ENCODE measurements around the gene COA5.
"Not testable (repeated sequence)": the region's sequence is repeated elsewhere in the genome, so short reads cannot be mapped to it uniquely, and the experiment has no call there.

The COA5 gene

DNA sequence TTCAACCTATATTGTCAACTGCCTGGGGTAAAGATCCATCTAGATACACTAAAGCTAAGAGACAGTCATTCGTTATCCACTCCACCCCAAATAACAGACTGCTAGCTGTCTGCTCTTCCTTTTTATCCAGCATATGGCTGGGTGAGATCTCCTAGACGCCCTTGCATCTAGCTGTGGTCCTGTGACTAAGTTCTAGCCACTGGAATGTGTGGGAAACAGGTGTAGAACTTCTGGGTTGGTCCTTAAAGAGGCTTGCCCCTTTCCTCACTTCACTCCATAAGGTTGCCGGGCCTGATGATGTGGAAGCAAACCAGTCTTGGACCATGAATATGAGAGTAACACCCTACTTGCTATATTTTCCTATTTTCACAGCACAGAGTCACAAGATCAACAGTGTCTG lies 3.2 kb downstream of the COA5 start:
- DNase-seq: no peak

DNA sequence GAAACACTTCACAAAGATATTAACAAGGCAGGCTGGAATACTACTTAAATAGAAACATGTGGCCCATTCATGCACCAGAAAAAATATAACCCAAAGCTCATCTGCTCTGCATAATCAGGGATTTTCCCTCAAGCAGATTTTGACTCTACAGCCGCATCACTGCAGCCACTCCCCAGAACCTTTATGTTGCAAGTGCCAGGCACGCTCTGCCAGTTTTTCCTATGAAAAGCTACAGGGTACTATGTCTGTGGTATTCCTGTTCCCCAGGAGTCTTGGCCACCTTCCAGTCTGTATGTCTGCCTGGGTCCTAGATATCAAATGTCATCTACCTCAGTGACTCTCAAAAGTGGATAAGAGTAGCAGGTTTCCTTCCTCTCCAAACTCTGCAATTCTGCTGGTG lies 3.8 kb downstream of the COA5 start:
- DNase-seq: no peak

DNA sequence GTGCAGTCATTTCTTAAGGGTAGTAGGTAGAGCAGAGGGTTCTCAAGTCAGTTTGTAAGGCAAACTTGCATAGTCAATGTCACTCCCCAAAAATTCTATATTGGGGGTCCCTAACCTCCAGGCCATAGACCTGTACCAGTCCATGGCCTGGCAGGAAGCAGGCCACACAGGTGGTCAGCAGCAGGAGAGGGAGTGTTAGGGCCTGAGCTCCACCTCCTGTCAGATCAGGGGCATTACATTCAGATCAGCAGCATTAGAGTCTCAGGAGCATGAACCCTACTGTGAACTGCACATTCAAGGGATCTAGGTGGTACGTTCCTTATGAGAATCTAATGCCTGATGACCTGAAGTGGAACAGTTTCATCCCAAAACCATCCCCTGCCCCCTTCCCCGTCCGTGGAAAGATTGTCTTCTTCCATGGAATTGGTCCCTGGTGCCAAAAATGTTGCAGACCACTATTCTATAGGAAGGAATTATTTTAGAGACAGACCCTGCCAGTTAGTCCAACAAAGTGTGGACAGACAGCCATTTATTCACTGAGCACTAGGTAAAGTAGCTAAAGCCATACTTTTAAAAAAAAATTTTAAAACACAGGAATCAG lies 6.7 kb downstream of the COA5 start:
- DNase-seq: peak; percentile 31

DNA sequence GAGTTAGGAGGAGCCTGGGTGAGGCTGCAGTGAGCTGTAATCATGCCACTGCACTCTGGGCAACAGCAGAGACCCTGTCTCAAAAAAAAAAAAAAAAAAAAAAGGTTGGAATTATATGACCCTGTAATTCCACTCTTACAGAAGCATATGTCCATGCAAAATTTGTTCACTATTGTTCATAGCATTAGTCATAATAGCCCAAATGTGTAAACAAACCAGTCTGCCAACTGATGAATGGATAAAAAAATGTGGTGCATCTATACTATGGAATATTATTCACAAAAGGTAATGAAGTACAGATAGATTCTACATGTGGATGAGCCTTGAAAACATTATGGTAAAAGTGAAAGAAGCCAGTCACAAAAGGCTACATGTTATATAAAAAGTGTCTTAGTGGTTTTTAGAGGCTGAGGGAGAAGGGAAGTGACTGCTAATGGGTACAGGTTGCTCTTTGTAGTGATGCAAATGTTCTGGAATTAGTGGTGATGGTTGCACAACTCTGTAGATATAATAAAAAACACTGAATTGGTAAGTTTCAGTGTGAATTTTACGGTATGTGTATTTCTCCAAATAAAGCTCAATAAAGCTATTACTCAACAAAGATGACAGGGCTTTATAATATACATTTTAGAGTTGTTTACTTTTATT lies 9.4 kb downstream of the COA5 start:
- peak; percentile 24 for DNase-seq

DNA sequence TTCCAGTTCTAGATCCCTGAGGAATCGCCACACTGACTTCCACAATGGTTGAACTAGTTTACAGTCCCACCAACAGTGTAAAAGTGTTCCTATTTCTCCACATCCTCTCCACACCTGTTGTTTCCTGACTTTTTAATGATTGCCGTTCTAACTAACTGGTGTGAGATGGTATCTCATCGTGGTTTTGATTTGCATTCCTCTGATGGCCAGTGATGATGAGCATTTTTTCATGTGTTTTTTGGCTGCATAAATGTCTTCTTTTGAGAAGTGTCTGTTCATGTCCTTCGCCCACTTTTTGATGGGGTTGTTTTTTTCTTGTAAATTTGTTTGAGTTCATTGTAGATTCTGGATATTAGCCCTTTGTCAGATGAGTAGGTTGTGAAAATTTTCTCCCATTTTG lies 13.6 kb downstream of the COA5 start:
- DNase-seq: not testable (repeated sequence)

DNA sequence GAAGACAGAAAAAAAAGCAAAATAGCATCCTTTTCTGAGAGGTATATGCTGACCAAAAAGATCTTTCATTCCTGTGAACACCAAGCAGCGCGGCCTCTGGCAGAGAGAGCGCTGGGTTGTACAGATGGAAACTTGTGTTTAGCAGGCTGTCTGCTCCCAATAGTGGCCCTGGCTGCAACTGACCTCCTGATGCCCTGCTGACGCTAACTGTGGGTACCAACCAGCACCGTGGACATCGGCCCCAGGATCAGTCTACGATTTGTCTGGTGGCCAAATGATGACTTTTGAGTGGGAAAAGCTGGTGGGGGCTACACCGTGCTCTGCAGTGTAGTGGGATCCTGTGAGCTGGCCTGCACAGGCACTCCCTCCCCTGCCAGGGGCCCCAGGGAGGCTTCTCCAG lies 15.7 kb downstream of the COA5 start:
- DNase-seq: no peak

DNA sequence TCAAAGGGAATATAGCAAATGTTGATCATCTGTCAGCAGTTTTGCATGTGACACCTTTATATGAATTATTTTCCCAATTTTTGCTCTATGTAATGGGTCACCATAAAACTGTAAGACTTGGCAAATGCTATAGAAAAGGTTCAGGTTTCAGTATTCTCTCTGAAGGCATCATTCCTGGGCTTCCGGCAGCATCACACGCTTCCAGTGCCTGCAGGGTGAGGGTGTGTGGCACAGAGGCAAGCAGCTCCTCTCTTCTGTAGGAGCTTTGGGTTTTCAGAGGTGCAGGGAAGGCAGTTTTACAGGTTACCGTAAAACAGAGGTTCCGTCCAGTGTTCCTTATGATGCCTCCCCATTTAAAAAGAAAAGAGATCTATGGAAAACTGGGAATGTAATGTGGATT lies 18.8 kb downstream of the COA5 start:
- DNase-seq: no peak

DNA sequence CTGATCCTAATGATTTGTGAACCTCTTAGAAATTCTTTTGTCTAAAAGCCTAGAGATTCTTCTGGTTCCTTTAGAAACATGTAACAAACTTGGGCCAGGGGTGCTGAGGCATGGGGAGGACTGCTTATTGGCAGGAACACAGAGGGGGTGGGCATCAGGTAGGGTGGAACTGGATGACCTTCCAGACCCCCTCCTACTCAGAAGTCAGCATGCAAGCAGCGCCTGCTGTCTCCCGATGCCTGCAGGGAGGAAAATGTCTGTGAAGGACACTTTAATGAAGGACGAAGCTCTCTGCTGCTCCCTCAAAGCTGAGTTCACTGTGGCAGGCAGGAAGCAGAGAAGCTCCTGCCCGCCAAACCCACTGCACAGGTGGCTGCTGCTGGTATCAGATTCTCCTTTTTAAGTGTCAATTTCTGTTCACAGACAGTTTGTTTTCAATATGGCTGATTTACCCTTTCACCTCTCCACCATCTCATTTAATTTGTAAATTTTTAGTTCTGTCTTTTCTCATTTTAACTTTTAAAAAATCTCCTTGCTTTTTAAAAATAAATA lies 19.4 kb downstream of the COA5 start:
- no peak for DNase-seq

DNA sequence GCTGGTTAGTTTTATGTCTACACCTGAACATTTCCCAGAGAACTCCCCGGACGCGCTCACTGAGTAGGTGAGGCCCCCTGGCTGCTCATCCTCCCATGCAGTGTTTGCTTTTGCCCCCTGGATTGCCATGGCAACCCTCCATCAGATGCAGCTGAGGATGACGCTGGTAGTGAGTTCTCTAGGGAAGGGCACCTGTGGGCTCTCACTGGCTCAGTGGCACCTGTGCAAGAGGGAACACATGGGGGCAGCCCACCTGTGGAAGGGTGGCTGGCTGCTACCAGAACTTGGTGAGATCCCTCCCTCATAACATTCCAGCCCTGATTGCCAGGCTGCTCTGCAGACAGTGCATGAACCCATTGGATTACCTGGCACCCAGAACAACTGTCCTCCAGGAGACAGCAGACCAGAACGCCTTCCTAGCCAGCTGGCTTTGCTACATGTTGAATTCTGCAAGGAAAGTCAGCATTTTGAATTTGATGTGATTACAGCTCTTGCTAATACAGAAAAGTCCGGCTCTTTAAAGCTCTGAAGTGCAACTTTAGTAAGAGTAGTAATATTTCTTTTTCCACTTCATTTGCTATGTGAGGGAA lies 21.7 kb downstream of the COA5 start:
- no peak for DNase-seq

DNA sequence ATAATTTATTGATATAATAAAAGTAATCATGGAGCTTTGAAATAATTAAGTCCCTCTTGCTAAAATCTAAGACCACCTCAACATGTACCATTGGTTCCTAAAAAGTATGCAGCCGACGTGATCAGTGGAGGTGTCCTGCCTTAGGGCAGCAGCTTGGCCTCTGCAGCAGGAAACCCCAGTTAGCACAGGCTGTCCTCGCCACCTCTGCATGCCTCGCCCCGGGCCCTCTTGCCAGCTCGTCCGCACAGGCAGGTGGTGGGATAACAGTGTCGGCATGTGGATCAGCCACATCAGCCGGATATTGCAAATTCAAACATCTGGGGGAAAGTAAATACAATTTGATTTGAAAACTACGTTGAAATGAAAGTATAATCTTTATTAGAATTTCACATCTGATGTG lies 22.9 kb downstream of the COA5 start:
- DNase-seq: no peak

DNA sequence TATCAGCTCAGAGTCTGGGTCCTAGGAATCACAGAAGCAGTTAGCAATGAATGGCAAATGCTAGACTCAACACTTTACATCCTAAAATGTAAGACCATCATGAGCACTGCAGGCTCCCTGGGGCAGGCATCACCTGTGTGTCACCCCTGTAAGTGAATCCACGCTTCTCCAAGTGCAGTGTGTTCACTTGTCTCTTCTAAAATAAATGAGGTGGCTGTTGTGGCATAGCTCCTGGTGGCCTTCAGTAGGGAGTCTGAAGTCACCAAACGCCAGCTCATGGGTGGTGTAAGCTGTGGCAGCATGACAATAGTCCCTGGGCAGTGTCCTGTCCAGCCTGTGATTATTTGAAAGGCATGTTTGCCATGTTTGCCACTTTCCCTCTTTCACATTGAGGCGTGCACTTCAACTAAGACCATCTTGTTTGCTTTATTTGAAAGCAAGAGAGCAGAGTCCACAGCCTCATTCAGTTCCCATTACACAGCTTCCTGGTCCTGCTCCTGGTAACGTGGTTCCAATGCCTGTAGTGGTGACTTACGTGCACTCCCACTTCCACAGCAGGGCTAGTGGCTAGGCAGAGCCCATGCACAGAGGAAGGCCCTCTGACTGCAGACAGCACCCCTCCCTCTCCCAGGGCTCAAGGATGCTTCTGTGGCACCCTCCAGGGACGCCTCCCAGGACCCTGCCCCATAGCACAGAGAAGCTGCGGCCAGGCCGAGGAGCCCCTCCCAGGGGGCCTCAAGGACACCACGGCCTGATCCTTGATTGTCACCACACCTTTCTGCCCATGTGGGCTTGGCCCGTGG lies 24.3 kb downstream of the COA5 start:
- no peak for DNase-seq

DNA sequence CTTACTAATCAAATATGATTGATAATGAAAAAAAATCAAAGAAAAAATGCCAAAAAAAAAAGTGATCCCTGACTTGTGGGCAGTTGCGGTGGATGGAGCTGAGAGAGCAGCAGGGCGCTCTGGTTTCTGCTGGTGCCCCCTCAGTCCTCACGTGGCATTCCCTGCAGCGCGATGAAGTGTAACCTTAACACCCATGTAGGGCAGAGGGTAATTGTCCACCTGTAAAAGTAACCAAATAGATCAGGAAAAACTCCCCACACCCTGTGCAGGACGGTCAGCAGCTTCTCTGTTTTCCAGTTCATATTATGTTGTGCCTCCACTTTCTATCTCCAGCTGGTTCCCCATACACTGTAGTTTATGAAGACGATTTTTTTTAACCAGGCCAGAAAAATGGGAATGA lies 25.0 kb downstream of the COA5 start:
- no peak for DNase-seq

DNA sequence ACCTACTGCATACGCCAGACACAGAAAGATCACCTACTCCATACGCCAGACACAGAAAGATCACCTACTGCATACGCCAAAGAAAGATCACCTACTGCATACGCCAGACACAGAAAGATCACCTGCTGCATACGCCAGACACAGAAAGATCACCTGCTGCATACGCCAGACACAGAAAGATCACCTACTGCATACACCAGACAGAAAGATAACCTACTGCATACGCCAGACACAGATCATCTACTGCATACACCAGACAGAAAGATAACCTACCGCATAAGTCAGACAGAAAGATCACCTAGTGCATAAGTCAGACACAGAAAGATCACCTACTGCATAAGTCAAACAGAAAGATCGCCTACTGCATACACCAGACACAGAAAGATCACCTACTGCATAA lies 25.8 kb downstream of the COA5 start:
- DNase-seq: no peak

DNA sequence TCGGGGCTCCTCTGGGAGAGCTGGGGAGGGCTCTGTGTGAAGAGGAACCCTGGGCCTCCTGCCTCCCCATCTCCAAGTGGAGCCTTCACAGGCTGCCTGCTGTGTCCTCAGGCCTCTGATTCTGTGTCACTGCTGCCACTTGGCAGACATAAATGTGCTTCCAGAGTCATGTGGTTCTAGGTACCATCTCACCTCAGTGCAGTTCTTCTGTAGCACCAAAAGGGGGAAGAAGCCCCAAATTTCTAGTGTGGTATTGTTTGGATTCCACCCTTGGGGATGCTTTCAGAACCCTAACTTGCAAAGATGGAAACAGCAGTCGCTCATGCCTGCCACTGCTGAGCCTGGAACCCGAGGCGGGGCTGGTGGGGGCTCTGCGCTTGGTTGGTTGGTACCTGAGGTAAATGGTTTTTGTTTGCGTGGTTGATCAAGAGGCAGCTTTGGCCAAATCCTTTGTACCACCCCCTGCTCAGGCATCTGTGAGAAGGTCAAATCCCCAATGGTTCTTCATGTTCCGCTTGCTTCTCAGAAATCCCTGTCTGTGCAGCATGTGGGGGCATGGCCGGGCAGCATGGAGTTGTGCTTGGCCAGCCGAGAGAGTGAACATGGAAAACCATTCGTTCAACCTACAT lies 27.5 kb downstream of the COA5 start:
- DNase-seq: no peak

DNA sequence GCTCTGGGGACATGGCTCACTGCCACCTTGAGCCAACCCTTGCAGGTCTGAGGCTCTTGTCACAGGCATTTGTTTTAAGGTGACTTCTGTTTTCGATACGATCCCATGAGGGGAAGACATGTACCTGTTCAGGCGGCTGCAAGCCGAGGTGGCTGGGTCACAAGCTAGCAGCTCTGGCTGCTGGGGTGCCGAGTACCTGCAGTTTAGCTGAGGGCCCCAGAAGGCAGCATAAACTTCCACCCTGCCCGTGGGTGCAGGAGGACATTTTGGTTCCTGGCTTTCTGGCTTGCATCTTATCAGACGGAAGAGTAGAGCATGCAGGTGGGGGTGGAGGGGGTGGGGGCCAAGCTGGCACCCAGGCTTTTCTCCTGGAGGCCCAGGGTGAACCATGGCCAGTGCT lies 28.4 kb downstream of the COA5 start:
- DNase-seq: no peak

DNA sequence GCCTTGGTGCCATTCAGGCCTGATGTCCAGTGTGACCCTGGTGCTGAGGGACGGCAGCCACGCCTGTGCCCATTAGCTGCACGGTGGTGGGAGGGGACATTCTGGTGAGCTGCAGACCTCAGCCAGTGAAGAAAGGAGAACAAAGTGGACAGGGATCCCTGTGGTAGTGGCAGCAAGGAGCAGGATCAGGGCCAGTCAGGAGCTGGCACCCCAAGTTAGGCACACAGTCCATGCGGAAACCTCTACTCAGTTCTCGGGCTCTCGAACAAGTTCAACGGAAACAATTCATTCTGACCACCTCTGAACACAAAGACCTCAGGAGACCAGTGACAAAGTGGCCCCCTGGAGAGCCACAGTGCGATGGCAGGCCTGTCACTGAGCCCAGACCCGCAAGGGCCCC lies 30.1 kb downstream of the COA5 start:
- no peak for DNase-seq

DNA sequence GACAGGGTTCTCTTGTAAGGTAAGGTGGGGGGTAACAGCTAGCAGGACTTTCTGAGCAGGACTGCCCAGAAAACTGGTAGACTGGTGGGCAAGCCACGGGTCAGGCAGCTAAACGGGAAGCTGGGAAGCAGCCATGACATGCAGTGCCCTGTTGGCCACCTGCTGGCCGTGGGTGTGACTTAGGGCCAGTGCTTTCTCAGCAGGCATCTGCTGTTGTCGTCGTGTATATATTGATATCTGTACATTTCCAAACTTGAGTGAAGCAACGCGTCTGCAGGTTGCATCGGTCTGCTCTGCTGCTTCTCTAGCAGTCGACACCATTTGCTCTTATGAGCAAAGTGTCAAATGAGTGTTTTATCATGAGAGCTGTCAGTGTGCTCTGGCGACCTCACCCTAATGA lies 31.0 kb downstream of the COA5 start:
- DNase-seq: no peak

DNA sequence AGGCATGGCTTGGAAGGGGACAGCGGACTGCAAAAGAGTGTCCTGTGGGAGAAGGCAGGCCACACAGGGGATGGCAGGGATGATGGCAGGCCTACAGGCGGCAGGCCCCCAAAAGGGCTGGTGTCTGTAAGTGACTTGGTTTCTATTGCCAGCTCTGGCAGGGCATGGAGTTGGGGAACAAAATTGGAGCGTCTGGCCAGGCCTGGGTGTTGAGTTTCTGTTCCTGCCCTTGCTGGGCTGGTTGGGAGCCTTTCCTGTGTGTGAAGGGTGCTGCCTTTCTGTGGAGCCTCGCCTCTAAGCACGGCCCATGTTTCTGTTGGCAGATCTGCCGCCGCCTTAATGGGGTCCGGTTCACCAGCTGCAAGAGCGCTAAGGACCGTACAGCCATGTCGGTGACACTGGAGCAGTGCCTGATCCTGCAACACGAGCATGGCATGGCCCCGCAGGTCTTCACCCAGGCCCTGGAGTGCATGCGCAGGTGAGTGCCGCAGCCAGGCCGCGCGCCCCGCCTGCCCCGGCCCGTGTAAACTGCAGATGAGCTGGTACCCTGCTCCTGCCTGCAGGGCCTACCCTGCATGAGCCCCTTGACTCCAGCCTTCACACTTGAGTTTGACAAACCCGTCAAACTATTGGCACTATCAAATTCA lies 31.5 kb downstream of the COA5 start:
- DNase-seq: no peak

DNA sequence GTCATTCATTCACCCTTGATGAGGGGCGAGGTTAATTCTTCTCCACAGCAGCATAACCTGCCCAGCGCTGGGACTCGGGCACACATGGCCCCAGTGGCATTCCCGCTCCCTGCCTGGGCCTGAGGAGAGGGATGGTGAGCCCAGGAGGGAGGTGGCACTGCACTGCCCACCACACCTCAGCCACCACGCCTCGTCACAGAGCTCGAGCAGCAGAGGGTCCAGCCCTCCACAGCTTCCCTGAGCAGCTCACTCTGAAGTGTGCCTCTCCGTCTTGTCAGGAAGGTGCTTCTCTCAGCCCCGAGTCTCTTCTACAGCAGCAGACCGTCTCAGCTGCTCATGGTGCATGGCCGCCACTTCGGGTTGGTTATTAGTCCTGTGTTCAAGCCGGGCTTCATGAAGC lies 34.9 kb downstream of the COA5 start:
- DNase-seq: no peak

DNA sequence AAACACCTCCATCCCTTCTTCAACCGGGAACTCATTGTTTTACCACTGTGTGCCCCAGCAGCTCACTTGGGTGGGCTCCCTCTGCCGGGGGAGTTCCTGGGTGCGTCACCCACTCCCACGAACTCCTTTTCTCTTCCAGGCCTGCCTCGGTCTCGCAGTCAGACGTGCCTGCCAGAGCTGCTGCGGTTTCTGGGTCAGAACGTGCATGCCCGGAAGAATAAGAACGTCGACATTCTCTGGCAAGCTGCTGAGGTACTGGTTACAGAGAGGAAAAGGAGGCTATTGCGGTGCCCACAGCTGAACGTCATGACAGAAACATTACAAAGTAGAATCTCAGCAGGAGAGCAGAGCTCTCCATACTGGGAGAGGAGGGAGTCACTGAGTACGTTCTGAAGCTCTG lies 35.6 kb downstream of the COA5 start:
- DNase-seq: no peak

DNA sequence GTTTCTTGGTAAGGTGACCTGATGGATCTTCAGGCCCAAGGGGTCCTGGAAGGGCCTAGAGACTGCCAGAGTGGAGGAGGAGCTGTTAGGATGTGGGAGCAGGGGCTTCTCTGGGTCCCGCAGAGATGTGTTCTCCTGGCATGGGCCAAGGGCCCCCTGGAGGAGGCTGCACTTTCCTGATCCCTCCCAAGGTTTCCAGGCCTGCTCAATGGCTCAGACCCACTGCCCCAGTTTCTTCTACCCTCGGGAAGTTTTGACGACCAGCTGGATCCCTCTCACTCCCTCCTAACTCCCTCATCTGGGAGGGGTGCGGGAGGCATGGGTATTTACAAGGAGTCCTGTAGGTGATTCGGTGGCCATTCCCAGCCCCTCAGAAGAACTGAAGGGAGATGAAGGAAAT lies 36.1 kb downstream of the COA5 start:
- no peak for DNase-seq

DNA sequence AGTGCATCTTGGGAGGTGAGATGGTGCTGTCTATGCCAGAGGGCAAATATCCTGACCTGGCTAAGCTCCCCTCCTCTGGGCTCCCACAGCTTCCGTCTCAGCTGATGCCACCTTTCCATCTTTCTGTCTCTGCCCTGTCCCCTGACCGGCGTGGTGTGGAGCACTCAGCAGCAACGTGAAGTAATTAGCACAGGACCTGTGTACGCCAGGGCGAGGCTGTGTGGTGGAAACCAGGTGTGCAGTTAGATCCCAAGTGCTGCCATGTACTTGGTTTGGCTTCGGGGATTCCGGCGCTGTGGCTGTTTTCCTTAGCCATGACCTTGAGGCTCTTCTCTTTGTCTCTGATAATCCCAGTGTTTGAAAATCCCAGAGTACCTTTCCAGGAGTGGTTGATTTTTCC lies 36.5 kb downstream of the COA5 start:
- DNase-seq: no peak

All from fibroblast of skin of right quadriceps (primary cell).